HG02610 (cell line): Measurements from ENCODE around the gene PHF21B.
"Not testable (repeated sequence)": the region's sequence is repeated elsewhere in the genome, so short reads cannot be mapped to it uniquely, and the experiment has no call there.

ENCODE experiments used
- ATAC-seq: cut with Tn5 transposase; IDR thresholded peaks from one replicate; pipeline ENCODE4 v1.9.1; 2021; ENCODE audit warnings: mild to moderate bottlenecking, moderate library complexity; ENCODE audit not compliant: unreplicated experiment

Gene PHF21B

GRCh38 chr22:44963832-44964721 lies 45.7 kb downstream of the PHF21B start:
- no peak for ATAC-seq

GRCh38 chr22:44962741-44963454 lies 46.9 kb downstream of the PHF21B start:
- ATAC-seq = no peak

GRCh38 chr22:44961682-44962081 lies 48.1 kb downstream of the PHF21B start:
- not testable (repeated sequence) for ATAC-seq

- ATAC-seq = no peak
These were observed 52.7 kb downstream of the PHF21B start for GRCh38 chr22:44956840-44957767.

- ATAC-seq = peak; percentile 68
These were observed 54.7 kb downstream of the PHF21B start for GRCh38 chr22:44955102-44955501.

- ATAC-seq = no peak
These were observed 55.7 kb downstream of the PHF21B start for GRCh38 chr22:44954149-44954548.

- ATAC-seq = no peak
These were observed 56.7 kb downstream of the PHF21B start for GRCh38 chr22:44952863-44953746.

- no peak for ATAC-seq
These were observed 58.3 kb downstream of the PHF21B start for GRCh38 chr22:44951510-44951816.

- ATAC-seq = no peak
These were observed 58.8 kb downstream of the PHF21B start for GRCh38 chr22:44950806-44951509.

- no peak for ATAC-seq
These were observed 62.0 kb downstream of the PHF21B start for GRCh38 chr22:44947846-44948245.

GRCh38 chr22:44947049-44947448 lies 62.8 kb downstream of the PHF21B start:
- ATAC-seq = no peak

GRCh38 chr22:44944883-44945601 lies 64.8 kb downstream of the PHF21B start:
- ATAC-seq = no peak

GRCh38 chr22:44943701-44944324 lies 66.0 kb downstream of the PHF21B start:
- no peak for ATAC-seq

- no peak for ATAC-seq
These were observed 66.7 kb downstream of the PHF21B start for GRCh38 chr22:44942979-44943700.

- ATAC-seq = no peak
These were observed 67.7 kb downstream of the PHF21B start for GRCh38 chr22:44942056-44942455.

- ATAC-seq = no peak
These were observed 68.6 kb downstream of the PHF21B start for GRCh38 chr22:44941207-44941606.

- ATAC-seq = no peak
These were observed 69.7 kb downstream of the PHF21B start for GRCh38 chr22:44940130-44940529.

GRCh38 chr22:44939451-44939850 lies 70.4 kb downstream of the PHF21B start:
- no peak for ATAC-seq
